Adrenal gland (tissue), 5 donors: ENCODE measurements around the gene H2BK1.

Experiments
- CTCF ChIP-seq, 6 experiments: fragments of 450-650 bp in 4 of 6; fragments of 200-600 bp in 2 of 6; sonication (generic) in 1 of 6; IDR thresholded peaks; 1 replicate in 5 of 6; 2 replicates in 1 of 6; pipeline versions ENCODE4 v1.5.1 to v1.8.0; 2016 to 2021; ENCODE audit warnings: antibody characterized with exemption in 6 of 6, mild to moderate bottlenecking in 2 of 6, moderate library complexity in 1 of 6
- POLR2A ChIP-seq, 2 donors: fragments of 450-650 bp; IDR thresholded peaks; one replicate each; pipeline ENCODE4 v1.6.1; 2017; ENCODE audit warnings: antibody characterized with exemption in 2 of 2, mild to moderate bottlenecking in 2 of 2, moderate library complexity in 1 of 2
- donor health status: DM: no; HTN: no; CAD: no.

- no peak for TF ChIP-seq CTCF (IDR thresholded peaks at IDR 0.05)
- TF ChIP-seq POLR2A (IDR thresholded peaks at IDR 0.05) = no peak
These were observed 47.7 kb upstream of the H2BK1 start for GRCh38 chr7:151257990-151258389.
